Activated B cell treated with CpG ODN at 0.5 μM for 24 hours (primary cell): ENCODE measurements around the gene RLN2. TPM values are rescaled to one million over a fixed set of nuclear protein-coding genes. Genes with fewer than 3 reads are reported as not detected.
"Not testable (repeated sequence)": the region's sequence is repeated elsewhere in the genome, so short reads cannot be mapped to it uniquely, and the experiment has no call there.

Experiments used
- ATAC-seq: fragments of 200-7000 bp; cut with Tn5 transposase; one replicate; pipeline ENCODE4 v1.10.0; 2021; ENCODE audit warnings: low read depth, mild to moderate bottlenecking, moderate library complexity
- CTCF ChIA-PET: fragments of 350-600 bp; sonication (Branson Sonifier 250); formaldehyde crosslinking; loops from one replicate; lab custom pipeline; 2021; ENCODE audit warnings: antibody characterized with exemption; lab: Charles Lee
- POLR2A ChIA-PET: fragments of 350-600 bp; sonication (Branson Sonifier 250); formaldehyde crosslinking; loops from one replicate; lab custom pipeline; 2021; ENCODE audit warnings: antibody characterized with exemption; lab: Charles Lee
- DNase-seq: peaks from one replicate; pipeline ENCODE4 v3.0.0; 2022
- H3K27ac Mint-ChIP-seq: one replicate; pipeline ENCODE4 v1.8.0; 2020; ENCODE audit warnings: mixed read lengths
- H3K27me3 Mint-ChIP-seq: one replicate; pipeline ENCODE4 v1.8.0; 2021; ENCODE audit warnings: mixed read lengths
- H3K36me3 Mint-ChIP-seq: one replicate; pipeline ENCODE4 v1.8.0; 2021; ENCODE audit warnings: low read depth, mixed read lengths
- H3K4me1 Mint-ChIP-seq: one replicate; pipeline ENCODE4 v1.8.0; 2021; ENCODE audit warnings: mixed read lengths
- H3K4me3 Mint-ChIP-seq: one replicate; pipeline ENCODE4 v1.8.0; 2020; ENCODE audit warnings: mild to moderate bottlenecking, mixed read lengths
- H3K9me3 Mint-ChIP-seq: one replicate; pipeline ENCODE4 v1.8.0; 2020; ENCODE audit warnings: mixed read lengths
- intact Hi-C: fragments of 100-400 bp; cut with micrococcal nuclease; formaldehyde crosslinking; loops from one replicate; pipeline ENCODE4 v1.15.1; 2024
- total RNA-seq: library from RNA; stranded (reverse); gene quantifications from 2 replicates; pipeline ENCODE4 v1.2.3, GENCODE V29; 2022
- TF ChIP-seq, protein P1 (sequence below): fragments of 200-600 bp; IDR thresholded peaks from one replicate; pipeline ENCODE4 v1.8.0; 2022; ENCODE audit warnings: antibody characterized with exemption, mild to moderate bottlenecking

The RLN2 gene
- 1.8 and 1.9 TPM in 2 replicates for total RNA-seq

GRCh38 chr9:5303840-5304795 is at the start of gene RLN2:
Gene RLN2 (minus strand): TSS chr9:5304716. CDS start chr9:5304580, 136 bp downstream.
- POLR2A ChIA-PET, CTCF ChIA-PET, H3K27me3 Mint-ChIP-seq, H3K9me3 Mint-ChIP-seq, H3K36me3 Mint-ChIP-seq, intact Hi-C loops, DNase-seq: not testable (repeated sequence)
- H3K4me1 Mint-ChIP-seq: peaks cover 11% of the 10 kb centered on the region
- H3K4me3 Mint-ChIP-seq: peak within 1 kb of the TSS; percentile 39
- H3K27ac Mint-ChIP-seq: peak within 1 kb of the TSS; percentile 13
- ATAC-seq: peak; percentile 100

GRCh38 chr9:5354184-5354583 is 49.7 kb upstream of the RLN2 start:
- CTCF ChIA-PET: no interaction called here

GRCh38 chr9:5352637-5353248 is 48.2 kb upstream of the RLN2 start:
- intact Hi-C loops: no loop called here
- H3K27ac Mint-ChIP-seq: no peak overlapping the region
- peaks cover 11% of the 10 kb centered on the region for H3K9me3 Mint-ChIP-seq
- ChIA-PET CTCF (no interaction called here), POLR2A (no interaction called here)
- no peak overlapping the region for H3K4me3 Mint-ChIP-seq
- H3K4me1 Mint-ChIP-seq: peaks cover 8% of the 10 kb centered on the region
- TF ChIP-seq, protein P1, sequence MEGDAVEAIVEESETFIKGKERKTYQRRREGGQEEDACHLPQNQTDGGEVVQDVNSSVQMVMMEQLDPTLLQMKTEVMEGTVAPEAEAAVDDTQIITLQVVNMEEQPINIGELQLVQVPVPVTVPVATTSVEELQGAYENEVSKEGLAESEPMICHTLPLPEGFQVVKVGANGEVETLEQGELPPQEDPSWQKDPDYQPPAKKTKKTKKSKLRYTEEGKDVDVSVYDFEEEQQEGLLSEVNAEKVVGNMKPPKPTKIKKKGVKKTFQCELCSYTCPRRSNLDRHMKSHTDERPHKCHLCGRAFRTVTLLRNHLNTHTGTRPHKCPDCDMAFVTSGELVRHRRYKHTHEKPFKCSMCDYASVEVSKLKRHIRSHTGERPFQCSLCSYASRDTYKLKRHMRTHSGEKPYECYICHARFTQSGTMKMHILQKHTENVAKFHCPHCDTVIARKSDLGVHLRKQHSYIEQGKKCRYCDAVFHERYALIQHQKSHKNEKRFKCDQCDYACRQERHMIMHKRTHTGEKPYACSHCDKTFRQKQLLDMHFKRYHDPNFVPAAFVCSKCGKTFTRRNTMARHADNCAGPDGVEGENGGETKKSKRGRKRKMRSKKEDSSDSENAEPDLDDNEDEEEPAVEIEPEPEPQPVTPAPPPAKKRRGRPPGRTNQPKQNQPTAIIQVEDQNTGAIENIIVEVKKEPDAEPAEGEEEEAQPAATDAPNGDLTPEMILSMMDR: no peak
- no peak for DNase-seq
- no peak for ATAC-seq
- peaks cover 15% of the 10 kb centered on the region for H3K36me3 Mint-ChIP-seq
- H3K27me3 Mint-ChIP-seq: no peaks in the 10 kb centered on the region

More at GRCh38 chr9:5354184-5354583, 49.7 kb upstream of the RLN2 start:
- Mint-ChIP-seq H3K27ac (no peak overlapping the region), H3K9me3 (peaks cover 9% of the 10 kb centered on the region), H3K4me3 (no peak overlapping the region), H3K27me3 (no peaks in the 10 kb centered on the region), H3K4me1 (peaks cover 8% of the 10 kb centered on the region), H3K36me3 (peaks cover 22% of the 10 kb centered on the region)
- TF ChIP-seq, protein P1: no peak
- no peak for DNase-seq
- POLR2A ChIA-PET: no interaction called here
- ATAC-seq: no peak
- intact Hi-C loops: no loop called here

- ATAC-seq: peak; percentile 100
- peak; percentile 20 for DNase-seq
- H3K4me1 Mint-ChIP-seq: peaks cover 12% of the 10 kb centered on the region
- H3K27me3 Mint-ChIP-seq, POLR2A ChIA-PET, H3K9me3 Mint-ChIP-seq, H3K36me3 Mint-ChIP-seq, CTCF ChIA-PET: not testable (repeated sequence)
- intact Hi-C loops: loop anchor here (10.0 kb wide), 1 partner anchor 256 kb away; no protein-coding TSS in a partner anchor
- H3K4me3 Mint-ChIP-seq: peak within 1 kb of the TSS; percentile 74
- H3K27ac Mint-ChIP-seq: peak within 1 kb of the TSS; percentile 60
These were observed 34.8 kb upstream of the RLN2 start, which contains the start of gene RLN1 for GRCh38 chr9:5338992-5339981. Gene RLN1 (minus strand): TSS chr9:5339876. CDS start chr9:5339746, 130 bp downstream.

- intact Hi-C loops: loop anchor here (10.0 kb wide), 1 partner anchor 258 kb away; no protein-coding TSS in a partner anchor
- POLR2A ChIA-PET: no interaction called here
- no peak overlapping the region for H3K4me3 Mint-ChIP-seq
These were observed 32.2 kb upstream of the RLN2 start for GRCh38 chr9:5336688-5337087.

GRCh38 chr9:5331276-5331675 is 26.8 kb upstream of the RLN2 start:
- H3K27me3 Mint-ChIP-seq, CTCF ChIA-PET, H3K27ac Mint-ChIP-seq, POLR2A ChIA-PET, H3K4me1 Mint-ChIP-seq, DNase-seq, H3K4me3 Mint-ChIP-seq, H3K9me3 Mint-ChIP-seq, ATAC-seq: not testable (repeated sequence)
- peaks cover 31% of the 10 kb centered on the region for H3K36me3 Mint-ChIP-seq
- intact Hi-C loops: loop anchor here (10.0 kb wide), 1 partner anchor 264 kb away; no protein-coding TSS in a partner anchor

More at GRCh38 chr9:5336688-5337087, 32.2 kb upstream of the RLN2 start:
- no peak for DNase-seq
- TF ChIP-seq, protein P1: no peak
- CTCF ChIA-PET: no interaction called here
- no peaks in the 10 kb centered on the region for H3K27me3 Mint-ChIP-seq
- H3K27ac Mint-ChIP-seq: peak overlapping the region; percentile 7
- H3K9me3 Mint-ChIP-seq: no peaks in the 10 kb centered on the region
- ATAC-seq: no peak
- H3K36me3 Mint-ChIP-seq: peaks cover 16% of the 10 kb centered on the region
- H3K4me1 Mint-ChIP-seq: peaks cover 12% of the 10 kb centered on the region
